GM21381 (cell line): ENCODE results near the gene ACOT12.
"Not testable (repeated sequence)": the region's sequence is repeated elsewhere in the genome, so short reads cannot be mapped to it uniquely, and the experiment has no call there.

ENCODE experiments used
- ATAC-seq: cut with Tn5 transposase; IDR thresholded peaks from one replicate; pipeline ENCODE4 v1.9.1; 2021; ENCODE audit warnings: mild to moderate bottlenecking, moderate library complexity; ENCODE audit not compliant: unreplicated experiment

Gene ACOT12

GRCh38 chr5:81345411-81346003, 48.4 kb downstream of the ACOT12 start:
- ATAC-seq: no peak

DNA sequence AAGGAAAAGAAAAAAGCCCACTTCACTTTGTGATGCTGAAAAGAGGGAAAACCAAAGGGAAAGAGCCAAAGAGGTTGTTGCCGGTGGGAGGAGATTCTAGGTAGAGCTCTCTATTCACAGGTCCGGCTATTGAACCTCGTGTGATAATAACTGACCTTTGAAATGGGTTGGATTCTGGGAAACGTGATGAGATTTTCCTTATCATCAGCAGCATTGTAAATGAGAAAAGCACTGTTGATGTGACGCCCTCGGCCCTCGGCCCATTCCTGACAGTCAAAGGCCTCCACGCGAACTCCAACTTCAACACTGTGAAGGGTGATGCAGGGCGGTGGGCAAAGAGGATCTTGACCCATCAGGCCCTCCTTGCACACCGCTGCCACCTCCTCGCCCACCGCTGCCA, 49.2 kb downstream of the ACOT12 start:
- ATAC-seq: no peak

- not testable (repeated sequence) for ATAC-seq
Observed at GRCh38 chr5:81338213-81338612, 55.7 kb downstream of the ACOT12 start.

DNA sequence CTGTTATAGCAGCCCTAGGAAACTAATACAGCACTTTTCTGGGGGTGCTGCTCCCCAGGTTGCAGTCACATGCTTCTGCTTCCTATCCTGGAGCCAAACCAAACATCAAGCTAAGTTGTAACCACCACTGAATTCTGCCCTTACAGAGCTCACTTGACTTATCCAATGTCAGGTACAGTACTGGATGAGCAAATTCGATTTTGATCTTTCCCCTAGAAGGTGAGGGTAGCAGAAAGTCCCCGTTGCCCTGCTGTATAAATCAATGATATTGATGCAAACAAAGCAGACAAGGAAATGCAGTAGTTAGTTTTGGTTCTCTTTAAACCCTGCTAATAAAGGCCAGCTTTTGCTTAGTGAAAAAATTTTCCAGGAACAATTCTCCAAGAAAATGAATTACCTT, 56.1 kb downstream of the ACOT12 start:
- no peak for ATAC-seq

DNA sequence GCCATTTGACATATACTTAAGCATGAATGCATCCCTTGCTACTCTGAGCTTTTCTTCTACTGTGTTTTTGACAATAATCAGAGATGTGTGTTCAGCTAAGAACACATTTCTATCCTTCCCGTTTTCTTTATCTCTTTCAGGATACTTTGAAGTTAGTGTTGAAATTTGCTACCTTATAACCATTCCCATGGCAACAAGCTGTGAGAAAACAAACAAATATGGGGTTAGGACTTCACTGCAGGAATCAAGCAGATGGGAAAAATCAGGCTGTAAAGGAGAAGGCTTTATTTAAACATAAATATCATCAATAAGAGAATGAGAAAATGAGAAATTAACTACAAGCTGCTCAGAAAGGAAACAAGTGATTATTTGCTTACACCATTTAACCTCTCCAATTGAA, 57.4 kb downstream of the ACOT12 start:
- no peak for ATAC-seq

- no peak for ATAC-seq
Observed at GRCh38 chr5:81335946-81336345, 58.0 kb downstream of the ACOT12 start.

DNA sequence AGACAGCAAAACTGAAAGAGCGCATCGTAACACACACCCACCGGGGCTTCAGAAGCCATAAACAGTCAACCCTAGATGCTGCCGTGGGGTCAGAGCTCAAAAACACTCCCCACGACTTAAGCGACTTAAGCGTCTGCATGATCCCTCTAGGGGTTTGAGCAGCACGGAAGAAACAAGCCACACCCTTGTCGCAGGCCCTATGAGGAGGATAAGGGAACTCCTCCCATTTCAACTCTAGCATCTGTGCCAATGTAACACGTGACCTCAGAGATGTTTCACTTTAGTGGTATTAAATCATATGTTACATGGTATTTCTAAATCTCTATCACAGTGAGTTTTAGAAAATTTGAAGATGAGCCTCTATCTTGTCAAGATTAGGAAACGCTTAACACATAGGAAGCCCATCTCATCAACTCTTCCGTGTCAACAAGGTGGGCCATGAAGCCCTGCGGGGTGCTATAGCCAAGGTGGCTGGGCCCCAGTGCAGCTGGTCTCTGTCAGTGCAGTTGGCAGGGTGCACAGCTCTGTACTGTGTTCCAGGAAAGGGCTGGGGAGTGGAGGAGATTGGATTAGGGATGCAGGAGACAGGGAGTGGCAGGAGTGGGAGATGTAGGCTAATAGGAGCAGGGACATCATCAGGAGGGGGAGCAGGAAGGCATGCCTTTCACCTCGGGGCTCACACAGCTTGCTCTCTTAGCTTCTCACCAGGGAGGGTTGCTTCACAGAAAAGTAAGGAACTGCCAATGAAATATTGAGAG, 59.5 kb downstream of the ACOT12 start:
- no peak for ATAC-seq

DNA sequence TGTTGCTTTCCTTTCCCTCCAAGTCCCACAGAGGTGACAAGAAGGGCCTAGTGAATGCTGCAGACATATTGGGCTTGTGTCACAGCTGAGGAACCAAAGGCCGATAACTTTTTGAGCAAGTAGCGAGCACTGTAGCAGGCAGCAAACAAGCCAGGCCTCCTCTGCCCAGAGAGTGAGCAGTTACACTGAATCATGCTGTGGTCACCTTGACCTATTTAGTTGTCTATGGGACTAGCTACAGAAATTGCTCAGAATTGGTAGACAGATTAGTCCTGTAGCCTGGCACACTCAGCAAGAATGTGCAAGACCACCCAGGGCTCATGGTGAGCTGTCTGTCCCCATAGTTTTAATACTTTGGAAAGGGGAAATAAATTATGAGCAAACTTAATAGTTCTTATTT, 67.4 kb downstream of the ACOT12 start:
- no peak for ATAC-seq

GRCh38 chr5:81317536-81317935, 76.4 kb downstream of the ACOT12 start:
- no peak for ATAC-seq

DNA sequence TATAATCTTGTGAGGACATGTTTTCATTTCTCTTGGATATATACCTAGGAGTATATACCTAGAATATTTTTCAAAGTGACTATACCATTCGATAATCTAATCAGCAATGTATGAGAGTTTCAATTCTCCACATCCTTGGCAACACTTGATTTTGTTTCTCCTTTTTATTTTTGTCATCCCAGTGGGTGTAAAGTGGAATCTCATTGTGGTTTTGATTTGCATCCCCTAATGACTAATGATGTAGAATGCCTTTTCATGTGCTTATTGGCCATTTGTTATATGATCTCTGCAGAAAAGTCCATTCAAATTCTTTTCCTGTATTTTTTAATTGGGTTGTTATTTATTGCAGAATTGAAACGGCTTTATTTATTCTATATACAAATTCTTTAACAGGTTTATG, 77.4 kb downstream of the ACOT12 start:
- no peak for ATAC-seq

GRCh38 chr5:81315830-81316229, 78.1 kb downstream of the ACOT12 start:
- ATAC-seq: no peak

DNA sequence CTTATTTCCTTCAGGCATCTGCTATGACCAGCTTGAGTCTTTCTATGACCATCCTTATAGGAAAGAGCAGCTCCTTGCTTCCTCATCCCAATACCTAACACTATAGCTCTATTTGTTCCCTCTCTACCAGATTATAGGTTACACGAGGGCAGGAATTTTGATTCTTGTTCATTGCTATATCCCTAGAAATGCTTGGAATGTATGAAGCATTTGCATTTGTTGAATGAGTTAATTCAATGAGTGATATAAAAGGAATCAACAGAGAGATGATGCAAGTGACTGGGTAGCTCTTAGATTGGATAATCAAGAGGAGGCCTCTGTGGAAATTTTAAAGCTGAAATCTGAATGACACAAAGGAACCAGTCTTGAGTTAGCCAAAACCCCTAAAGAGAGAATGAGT, 78.6 kb downstream of the ACOT12 start:
- ATAC-seq: no peak

DNA sequence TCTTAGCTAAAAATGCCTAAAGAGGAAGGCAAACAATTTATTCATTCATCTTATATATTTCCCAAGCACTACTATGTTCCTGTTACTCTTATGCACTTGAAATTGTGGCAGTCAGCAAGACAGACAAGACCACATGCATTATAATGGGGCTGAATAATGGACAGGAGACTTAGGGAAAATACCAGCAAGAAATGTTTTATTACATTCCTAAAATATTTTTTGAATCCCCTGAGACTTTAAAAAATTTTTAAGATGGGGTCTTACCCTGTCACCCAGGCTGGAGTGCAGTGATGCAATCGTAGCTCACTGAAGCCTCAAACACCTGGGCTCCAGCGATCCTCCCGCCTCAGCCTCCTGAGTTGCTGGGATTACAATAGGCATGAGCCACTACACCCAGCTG, 79.4 kb downstream of the ACOT12 start:
- ATAC-seq: no peak

- no peak for ATAC-seq
Observed at GRCh38 chr5:81313686-81314085, 80.2 kb downstream of the ACOT12 start.

DNA sequence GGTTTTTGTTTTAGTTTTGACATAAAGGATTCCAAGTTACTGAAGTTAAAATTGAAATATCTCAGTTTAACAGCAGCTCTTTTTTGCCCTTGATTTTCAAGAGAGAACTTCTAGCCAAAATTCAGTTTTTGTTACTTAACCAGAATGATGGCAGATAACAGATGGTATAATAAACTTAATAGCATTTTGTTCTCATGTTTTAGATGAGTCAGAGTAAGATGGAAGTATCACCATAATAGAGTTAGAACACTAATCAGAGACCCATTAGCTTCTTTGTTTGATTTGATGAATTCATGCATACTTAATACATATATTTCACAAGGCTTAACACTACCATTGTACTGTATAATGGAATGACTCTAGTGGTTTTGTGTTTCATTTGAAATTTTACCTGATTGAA, 80.7 kb downstream of the ACOT12 start:
- no peak for ATAC-seq

DNA sequence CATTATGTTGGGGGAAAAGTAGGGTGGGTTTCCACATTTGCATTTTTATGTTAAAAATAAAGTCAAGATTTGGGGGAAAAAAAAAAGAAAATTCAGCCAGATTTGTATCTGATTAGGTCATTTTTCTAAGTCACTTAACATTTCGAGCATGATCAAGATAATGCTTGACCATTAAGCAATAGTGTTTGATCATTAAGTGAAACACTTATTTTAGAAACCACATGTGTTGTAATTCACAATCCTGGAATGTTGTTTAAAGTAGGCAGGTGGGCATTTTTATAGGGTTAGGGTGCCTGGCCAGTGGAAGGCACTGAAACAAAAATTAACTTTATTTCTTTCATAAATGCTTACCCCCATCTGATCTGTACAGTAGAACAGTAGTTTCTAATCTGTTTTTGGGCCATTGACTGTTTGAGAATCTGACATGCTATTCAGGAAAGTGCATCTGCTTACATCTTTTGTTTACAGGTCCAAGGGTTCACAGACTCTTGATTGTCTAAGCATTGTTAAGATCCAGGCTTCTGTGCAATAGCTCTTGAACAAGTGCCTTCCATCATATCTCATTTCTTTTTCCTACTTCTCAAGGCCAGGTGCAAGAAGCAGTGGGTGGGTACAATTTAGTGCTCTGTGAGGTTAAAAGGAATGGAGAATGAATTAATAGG, 83.4 kb downstream of the ACOT12 start:
- ATAC-seq: no peak

GRCh38 chr5:81308836-81309235, 85.1 kb downstream of the ACOT12 start:
- no peak for ATAC-seq

DNA sequence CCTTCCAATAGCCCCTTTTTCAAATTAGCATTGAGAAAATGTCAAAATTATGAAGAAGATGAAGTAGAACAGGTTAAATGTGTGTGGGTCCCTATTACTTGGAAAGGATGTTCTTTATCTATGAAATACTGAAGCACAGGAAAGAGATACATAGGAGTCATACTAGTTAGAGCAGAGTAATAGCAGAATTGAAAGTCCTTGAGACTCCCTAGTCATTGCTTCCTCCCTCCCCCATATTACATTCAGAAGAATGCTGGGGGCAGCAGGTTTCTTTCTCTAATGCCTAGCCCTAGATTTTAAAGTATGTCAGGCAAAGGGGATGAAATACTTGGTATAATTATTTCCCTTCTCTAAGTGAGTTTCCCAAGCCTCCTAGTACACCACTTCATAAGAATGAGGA, 88.1 kb downstream of the ACOT12 start:
- no peak for ATAC-seq

DNA sequence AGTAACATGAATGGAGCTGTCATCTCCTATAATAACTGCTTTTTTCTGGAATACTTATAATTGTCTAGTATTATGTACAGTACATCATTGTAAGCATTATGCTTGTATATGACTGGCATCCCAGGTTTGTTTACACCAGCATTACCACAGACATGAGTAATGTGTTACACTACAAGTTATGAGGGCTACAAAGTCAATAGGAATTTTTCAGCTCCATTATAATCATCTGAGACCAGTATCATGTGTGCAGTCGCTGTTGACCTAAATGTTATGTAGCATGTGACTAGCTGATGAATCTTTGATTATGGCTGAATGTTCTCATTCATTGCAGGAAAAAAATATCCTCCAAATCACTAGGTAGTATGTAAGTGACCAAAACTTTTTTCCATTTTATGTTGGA, 90.4 kb downstream of the ACOT12 start:
- no peak for ATAC-seq

GRCh38 chr5:81302596-81302995, 91.3 kb downstream of the ACOT12 start:
- ATAC-seq: no peak

GRCh38 chr5:81301271-81302015, 92.5 kb downstream of the ACOT12 start, which contains the start of gene ZCCHC9:
TSS of gene ZCCHC9 (plus strand) at chr5:81301587. CDS start at chr5:81304758, 3,171 bp downstream.
- peak; percentile 96 for ATAC-seq

GRCh38 chr5:81300921-81301270, 93.0 kb downstream of the ACOT12 start:
- ATAC-seq: no peak
